ENCODE measurements around the gene MAN1A1.

The MAN1A1 gene

DNA sequence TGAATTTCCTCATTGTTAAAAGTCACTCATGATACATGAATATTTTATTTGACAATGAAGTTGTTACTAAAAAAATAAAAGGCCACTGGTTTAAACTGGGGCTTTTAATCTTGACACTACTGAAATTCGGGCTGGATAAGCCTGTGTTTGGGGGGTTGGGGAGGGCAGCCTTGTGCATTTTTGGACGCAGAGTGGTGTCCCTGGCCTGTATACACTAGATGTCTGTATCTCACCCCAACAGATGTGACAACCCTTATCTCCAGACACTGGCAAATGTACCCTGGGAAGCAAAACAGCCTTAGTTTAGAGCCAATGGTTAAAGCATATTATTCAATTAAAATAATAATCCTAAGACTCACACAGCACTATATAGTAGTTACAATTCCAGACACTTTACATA lies 24.8 kb downstream of the MAN1A1 start:
- no peak for DNase-seq

DNA sequence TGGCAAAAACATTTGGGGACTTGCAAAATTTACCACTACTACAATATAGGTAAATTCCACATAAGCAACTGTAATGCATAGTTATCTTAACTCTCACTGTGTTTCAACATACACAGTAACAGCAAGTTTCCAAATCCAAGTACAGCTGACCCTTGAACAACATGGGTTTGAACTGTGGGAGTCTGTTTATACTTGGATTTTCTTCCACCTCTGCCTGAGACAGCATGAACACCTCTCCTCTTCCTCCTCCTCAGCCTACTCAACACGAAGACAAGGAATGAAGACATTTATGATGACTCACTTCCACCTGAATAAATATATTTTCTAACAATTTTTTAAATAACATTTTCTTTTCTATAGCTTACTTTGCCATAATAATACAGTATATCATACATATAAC lies 25.6 kb downstream of the MAN1A1 start:
- DNase-seq: no peak

DNA sequence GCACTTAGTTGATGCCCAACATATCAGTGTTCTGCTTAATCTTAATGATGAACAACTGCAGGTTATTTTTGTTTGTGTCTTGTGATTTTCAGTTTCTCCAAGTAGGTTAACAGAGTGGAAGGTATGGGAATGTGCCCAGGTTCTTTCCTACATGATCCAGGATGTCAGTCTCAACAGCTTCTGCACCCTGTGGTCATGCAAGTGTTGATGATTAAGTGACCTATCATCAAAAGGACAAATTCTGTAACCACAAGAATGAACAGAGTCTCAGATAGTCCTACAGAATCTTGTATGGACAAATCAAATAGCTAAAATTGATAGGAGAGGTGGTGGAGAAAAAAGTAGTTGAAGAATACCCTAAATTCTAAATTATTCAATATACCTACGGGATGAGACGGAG lies 26.1 kb downstream of the MAN1A1 start:
- DNase-seq: no peak

DNA sequence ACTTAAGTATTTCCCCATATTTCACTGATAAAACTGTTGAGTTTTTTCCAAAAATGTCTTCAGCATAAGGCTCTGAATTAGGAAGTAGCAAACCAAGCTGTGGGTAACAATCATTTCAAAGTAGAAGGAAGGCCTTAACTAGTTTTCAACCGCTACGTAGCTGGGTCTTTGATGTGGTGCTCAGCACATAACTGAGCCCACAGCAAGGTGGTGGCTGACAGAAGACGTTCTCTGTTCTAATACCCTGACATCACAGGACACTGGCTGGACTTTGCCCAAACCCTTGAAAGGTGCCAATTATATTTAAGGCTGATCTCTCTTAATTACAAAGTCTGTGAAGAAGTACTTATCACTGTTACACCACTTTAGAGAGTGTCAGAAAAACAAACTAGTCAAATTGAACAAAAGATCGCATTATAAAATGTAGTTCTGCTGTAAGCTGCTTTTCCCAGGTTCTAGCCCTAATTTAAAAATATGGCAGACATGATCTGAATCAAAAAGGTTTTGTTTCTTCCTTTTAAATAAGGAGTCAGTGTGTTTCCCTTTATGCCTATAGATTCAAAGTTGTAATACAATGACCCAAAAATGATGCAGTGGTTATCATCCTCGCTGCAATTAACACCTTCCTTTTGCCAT lies 26.7 kb downstream of the MAN1A1 start:
- DNase-seq: no peak

DNA sequence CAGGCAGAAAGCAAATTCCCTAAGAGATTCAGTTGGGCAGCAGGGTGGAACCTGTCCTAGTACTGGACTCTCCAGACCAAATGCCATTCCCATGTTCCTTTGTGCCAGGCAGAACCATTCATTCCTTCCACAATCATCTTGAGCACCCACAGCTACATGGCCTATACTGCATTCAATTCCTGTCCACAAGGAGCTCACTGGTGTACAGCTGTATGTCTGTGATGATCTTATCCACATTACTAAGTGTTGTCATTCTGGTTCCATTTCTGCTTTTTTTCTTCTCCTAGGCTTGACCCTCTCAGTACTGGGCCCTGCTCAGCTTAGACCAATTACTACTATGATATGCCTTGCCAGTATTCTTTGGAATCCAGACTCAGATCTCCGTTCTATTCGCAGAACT lies 27.5 kb downstream of the MAN1A1 start:
- peak; percentile 76 for DNase-seq

DNA sequence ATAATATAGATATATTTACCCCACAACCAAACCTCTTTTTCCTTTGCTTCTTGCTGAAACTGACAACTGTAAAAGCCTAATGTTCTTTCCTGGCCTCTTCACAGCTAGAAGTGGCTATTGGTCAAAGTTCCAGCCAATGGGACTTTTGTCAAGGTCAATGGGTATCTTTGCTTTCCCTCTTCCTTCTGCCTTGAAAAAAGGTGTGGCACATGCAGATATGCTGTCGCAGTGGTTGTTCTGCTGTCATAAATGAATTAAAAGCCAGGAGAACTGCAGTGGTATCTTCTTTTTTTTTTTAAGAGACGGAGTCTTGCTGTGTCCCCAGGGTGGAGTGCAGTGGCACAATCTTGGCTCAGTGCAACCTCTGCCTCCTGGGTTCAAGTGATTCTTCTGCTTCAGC lies 29.9 kb downstream of the MAN1A1 start:
- no peak for DNase-seq

DNA sequence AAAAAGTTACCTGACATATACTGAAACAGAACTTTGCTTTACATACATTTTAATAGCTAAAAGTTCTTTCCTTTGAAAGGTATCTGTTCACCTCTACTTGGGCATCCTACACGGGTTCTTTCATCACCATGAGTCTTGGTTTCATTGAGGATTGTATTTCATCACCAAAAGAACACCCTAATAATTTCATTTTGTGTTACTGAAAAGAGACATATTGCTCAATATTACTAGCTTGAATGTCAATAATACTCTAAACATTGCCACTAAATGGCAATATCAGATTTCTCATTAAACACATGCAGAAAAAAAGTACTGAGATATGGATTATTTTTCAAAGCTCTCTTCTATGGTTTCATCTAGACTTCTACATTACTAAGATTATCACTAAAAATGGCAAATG lies 30.8 kb downstream of the MAN1A1 start:
- no peak for DNase-seq

DNA sequence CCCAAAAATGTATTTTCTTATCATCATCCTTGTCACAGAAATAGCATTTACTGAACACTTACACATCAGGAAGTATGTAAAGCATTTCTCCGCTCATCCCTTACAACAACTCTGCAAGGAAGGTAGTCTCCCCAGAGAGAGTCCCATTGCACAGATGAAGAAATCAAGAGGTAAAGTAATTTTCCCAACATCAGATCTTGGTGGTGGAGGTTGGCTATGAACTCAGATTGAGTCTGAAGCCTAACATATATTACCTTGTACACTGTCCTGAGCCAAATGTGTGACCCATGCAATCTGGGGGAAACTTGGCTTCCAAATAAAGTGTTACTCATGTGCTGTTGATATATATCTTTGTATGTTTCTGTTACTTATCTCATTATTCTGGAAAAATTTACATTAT lies 31.4 kb downstream of the MAN1A1 start:
- no peak for DNase-seq

DNA sequence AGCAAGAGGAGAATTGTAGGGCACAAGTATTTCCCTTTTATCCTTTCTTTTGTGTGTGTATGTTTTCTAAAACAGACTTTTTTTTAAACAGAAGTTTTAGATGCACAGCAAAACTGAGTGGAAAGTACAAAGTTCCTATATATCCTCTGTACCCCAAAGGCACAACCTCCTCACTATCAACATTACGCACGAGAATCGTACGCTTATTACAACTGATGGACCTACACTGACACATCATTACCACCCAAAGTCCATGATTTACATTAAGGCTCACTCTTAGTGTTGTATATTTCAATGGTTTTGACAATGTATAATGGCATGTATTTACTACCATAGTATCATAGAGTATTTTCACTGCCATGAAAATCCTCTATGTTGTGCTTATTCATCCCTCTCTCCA lies 32.6 kb downstream of the MAN1A1 start:
- DNase-seq: no peak

DNA sequence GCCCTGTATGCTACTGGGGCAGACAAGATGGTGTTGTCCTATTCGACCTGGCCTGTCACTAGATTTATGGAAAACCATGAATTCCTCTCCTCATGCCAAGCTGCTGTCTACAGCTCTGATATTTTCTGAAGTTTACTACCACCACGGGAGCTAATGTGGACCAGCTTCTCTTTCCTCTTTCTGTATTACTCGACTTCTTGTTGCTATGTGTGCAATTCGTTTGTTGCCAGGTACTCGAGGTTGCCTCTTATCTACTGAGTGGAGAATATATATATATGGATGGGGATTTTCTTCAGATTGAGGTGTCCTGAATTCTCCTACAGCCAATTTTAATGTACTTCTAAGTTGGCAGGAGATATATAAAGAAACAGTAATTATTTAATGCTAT lies 34.7 kb downstream of the MAN1A1 start:
- DNase-seq: peak; percentile 62

DNA sequence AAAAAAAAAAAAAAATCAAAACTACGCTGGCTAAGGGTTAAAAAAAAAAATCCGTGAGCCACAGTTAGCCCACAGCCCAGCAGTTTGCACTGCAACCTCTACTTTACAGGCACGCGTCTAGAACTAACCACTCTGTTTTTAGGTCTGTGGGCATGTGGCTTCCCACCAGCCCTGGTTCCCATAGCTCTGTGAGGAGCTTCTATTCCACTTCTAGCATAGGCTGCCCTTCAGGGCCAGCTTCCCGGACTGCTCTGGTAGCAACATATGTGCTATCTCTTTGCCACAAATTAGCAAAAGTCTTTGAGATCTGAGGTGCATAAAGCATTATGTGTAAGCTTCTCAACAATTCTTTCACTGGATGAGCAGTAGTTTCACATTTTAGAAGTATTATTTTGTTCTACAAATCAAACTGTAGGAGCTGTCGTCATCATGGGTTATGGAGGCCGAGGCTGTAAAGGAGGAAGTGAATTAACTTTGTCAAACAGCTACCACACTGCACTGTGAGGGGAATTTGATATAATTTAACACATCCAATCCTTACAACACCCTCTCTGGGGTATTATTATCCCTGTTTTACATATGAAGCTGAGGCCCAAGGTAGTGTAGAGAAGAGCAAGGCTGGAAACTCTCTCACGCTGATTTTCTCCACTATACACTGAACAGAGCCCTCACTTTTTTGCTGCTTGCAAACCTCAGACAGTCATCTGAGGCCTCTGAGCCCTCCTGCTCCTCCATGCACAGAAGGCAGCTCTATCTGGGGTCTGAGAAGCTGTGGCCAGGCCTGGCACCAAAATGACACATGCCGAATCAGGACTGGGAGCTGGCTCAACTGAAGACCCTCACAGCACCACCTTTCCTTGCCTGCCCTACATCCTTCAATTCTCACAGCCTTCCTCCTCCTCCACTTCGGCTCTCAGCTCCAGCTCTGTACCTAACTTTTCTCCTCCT lies 35.4 kb downstream of the MAN1A1 start:
- DNase-seq: peak; percentile 81

DNA sequence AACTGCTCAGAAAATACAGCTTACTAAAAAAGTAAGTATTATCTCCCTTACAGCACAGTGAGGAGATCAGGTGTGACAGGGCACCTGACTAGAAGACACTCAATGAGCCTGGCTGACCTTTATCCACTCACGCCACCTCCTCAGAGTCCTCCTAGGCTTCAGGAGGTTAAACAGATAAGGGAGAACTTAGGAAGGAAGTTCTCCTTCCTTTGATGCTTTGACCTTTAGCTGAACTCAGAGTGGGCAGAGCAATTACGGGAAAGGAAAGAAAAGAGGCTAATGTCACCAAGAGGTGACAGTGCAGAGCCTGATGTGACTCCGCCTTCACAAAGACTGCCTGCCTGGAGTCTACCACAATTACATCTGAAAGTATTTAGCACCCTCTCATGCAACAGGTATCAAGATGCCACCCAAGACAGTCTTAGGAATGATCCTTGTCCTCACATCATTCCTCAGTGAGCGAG lies 36.7 kb downstream of the MAN1A1 start:
- peak; percentile 84 for DNase-seq

DNA sequence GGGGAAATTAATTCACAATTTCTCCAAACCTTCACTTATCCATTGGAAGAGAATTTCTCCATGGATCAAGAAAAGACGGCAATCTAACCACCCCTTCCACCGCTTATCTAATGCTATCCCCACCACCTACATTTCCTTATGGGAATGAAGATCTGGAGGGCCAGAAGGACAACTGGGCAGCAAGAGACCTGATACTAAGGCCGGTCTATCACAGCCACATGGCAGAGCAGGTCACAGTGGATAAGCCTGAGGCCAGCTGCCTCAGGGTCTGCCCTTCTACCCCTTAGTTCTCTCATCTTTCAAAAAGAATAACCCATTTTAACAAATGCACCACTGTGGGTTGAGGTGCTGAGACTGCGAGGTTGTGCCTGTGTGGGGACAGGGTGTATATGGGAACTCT lies 37.1 kb downstream of the MAN1A1 start:
- DNase-seq: no peak

DNA sequence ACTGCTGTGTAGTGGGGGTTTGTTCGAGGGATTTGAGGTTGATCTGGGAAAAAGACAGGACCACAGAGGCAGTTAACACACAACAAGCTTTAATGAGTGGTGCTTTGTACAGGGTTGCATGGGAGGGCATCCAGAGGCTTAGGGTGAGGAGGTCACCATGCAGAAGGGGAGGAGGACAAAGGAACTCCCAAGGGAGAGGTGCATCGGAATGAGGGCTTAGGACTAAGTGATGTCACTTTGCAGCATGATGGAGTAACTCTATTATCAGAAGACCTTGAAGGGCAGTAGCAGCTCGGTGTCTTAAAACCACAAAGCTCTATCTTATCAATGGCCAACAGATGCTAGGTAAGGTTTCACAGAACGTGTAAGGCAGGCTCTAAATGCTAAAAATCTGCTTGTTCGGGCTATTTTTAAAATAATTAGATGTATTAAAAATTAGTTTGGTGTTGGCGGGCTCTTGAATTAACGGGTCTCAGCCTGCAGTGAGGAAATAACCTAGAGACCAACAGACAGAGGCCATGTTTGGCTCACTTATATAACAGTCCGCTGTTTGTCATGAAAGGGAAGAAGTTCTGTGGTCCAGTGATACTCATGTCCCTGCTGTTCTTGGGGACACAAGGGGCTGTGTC lies 37.9 kb downstream of the MAN1A1 start:
- DNase-seq: no peak

DNA sequence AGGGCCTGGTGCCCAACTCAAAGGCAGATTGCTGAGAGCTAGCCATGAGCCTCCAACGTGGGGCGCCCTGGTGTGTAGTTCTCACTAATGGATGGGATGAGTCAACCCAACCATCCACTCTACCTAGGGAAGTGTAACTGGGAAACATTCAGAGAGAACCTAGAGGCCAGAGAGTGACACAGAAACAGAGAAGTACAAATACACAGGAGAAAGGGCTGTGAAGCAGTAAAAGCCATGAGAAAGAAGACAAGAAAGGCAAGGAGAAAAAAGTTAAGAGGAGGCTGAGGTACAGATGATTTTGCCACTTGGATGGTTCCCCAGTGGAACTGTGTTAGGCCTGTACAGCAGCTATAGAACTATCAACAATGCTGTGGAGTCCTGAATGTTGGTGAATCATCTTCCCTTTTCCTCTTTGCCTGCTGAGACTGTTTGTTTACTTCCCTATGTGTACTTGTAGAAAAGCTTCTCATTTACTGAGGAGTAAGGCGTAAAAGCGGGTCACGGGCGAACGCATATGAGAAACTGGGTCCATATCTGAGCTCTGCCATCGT lies 39.0 kb downstream of the MAN1A1 start:
- DNase-seq: peak; percentile 82

DNA sequence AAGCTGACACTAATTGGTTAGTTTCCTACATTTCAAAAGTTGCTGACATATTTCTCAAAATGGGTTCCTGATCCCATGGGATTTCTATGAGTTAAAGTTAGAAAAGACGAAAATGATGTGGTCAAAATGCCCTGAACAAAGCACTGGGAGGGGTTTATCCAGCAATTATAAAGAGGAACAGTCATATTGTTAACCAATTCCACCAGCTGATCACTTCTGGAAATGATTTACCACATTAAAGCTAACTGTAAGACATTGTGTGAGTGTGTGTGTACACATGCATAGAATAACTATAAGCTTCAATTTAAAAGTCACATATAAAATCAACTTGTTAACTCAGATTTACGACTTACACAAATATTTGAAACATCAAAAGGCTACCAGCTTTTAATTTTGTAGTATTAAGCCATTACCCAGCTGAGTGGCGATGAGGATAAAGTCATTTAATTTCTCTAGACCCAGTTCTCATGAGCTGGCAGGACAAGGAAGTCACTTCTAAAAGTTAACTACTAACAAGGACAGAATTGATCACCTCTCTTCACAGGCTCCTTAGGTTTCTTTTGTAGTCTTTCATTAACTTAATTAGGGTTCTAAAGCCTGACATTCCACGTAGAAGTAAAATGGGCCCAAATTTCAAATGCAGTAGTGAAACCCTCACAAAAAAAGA lies 40.4 kb downstream of the MAN1A1 start:
- peak; percentile 57 for DNase-seq

DNA sequence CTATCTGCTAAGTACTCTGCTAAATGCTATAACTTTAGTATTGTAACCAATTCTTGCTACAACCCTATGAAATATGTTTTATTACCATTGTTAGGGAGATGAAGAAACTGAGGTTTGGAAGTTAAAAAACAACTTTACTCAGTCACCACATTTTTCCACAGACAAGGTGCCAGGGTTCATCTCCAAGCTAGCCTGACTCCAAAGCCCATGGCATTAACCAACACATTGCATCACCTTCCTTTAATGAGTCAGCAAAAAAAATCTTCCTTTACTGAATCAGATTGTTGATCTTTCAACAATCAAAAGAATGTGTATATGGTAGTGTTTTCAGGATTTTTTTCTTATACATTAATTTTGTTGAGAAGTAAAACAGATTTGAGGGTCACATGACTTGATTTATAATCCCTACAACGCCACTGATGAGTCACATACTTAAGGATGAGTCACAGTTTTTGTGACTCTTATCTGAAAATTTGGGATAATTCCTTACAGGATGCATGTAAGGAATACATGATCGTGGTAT lies 41.5 kb downstream of the MAN1A1 start:
- peak; percentile 54 for DNase-seq

DNA sequence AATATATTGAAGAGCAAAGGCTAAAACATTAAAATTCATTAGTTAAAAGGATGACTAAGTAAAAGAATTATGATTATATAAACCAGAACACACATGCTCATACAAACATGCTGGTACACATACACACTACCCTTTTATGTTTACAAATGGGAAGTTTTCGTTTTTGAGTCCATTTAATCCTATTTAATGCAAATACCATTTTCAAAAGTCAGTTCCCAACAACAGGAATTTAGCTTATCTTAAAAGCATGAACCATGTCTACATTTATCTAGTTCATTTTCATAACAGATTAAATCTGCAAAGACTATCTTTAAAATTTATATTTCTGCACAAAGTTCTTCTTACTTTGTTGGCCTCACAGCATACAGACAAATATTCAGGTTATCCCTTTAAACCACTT lies 42.5 kb downstream of the MAN1A1 start:
- DNase-seq: no peak

DNA sequence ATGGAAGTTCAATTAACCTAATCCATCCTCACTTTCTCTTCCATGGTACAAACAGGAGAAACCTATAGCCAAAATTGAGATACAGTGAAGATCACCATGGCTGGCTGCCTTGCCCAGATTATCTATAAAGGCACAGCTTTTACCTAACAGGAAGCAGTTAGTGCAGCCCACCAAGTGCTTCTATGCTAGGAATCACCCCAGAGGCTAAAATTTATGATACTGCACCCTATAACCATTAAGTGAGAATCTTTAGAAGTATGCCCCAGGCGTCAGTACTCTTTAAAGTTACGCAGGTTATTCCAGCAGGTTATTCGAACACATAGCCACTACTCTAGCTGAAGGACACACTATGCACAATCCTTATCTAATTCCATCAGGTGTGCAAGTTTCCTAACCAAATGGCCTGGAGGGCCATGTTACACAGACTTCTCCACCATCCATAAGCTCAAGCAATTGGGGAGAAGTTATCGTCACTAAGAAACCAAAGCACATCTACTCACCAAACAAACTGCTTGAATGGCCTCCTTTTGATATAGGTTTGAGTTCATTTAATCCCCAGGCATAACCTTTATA lies 43.1 kb downstream of the MAN1A1 start:
- DNase-seq: no peak

DNA sequence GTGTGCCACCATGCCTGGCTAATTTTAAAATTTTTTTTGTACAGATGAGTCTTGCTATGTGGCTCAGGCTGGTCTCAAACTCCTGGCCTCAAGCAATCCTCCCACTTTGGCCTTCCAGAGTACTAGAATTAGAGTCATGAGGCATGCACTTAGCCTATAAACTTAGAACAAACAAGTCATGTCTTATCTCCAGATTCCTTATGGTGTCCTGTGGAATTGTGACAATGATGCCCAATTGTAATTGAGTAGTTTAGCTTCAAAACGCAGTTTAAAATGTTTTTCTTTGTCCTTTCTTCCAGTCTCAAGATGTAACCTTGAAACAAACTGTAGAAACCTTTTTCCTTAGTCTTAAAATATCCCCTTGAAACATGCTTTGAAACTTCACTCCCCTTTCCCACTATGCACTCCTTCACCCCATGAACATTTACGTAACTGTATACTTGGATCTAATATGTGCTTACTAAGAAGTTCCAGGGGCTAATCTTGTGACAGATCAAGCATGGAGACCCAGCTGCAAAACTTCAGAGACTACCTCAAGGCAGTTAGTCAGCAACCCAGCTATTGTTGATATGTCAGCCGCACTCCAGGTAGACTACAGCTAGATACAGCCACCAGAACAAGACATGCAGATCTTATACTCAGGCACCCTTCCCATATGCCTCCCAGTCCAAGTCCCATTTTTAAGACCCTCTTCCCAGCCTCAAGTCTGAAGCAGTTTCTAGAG lies 46.2 kb downstream of the MAN1A1 start:
- DNase-seq: no peak

DNA sequence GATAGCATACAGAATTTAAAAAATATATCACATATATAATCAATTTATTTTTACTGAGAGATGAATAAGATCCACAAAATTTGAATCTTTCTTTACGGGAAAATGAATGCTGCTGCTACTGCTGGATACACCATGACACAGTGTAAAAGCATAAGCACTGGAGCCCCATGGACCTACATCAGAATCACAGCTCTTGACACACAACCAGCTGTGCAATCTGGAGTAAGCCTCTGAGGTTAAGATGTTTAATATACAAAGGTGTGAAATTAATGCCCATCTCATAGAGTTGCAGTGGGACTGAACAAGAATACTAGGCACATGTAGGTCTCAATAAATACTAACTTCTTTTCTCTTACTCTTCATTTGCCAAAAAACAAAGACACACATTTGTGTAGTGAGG lies 48.1 kb downstream of the MAN1A1 start:
- DNase-seq: no peak

DNA sequence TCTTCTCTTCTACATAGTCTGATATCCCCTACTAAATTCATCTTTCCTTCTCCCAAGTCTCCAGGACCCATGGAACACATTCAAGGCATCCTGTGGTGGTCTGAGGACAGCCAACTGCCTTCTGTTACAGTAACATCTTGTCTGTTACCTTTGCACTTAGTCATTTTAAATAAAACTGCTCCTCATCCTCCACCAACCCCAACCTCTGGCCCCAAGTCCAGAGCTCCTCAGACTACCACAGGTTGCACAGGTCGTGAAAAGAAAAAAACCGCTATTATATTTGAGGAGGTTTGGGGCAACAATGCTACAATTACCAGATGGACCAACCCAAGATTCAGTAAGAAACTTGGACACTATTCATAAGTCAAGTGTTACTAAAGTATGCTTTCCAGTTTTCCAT lies 49.9 kb downstream of the MAN1A1 start:
- DNase-seq: no peak
